K562 (cell line): ENCODE data around the gene MBP. TPM values are rescaled to one million over a fixed set of nuclear protein-coding genes. Genes with fewer than 3 reads are reported as not detected.

ENCODE experiments used
- ATAC-seq: fragments of 200-7000 bp; cut with Tn5 transposase; 3 replicates; pipeline ENCODE4 v1.9.1; 2020; ENCODE audit warnings: moderate library complexity
- BruUV-seq: library from RNA; stranded (reverse); fragments of 400-500 nt; replicated peaks from 2 replicates; lab custom pipeline; 2021; lab: Mats Ljungman, UMichigan
- CTCF ChIA-PET: fragments of 300-600 bp; formaldehyde crosslinking; extraction: SDS; loops from one replicate; lab custom pipeline; 2021; ENCODE audit warnings: low intra/inter-chr PET ratio; lab: Yijun Ruan, JAX
- POLR2A ChIA-PET: fragments of 300-600, 350-650 bp; sonication (Branson Sonifier 250); formaldehyde crosslinking; extraction: SDS; loops from one replicate; lab custom pipeline; 2021; ENCODE audit warnings: antibody characterized with exemption, inconsistent platforms; lab: Yijun Ruan, JAX
- DNase-seq, 4 experiments: peaks; one replicate each; pipeline versions ENCODE4 v3.0.0 to v3.0.0-alpha.2; 2011 to 2018; ENCODE audit warnings: low spot score in 3 of 4, mixed read lengths in 3 of 4; ENCODE audit errors: extremely low read depth in 1 of 4
- FAIRE-seq: peaks from 2 replicates; lab custom pipeline; 2011; peaks lifted over from hg19 to GRCh38; lab: Jason Lieb, UNC
- H2AFZ ChIP-seq: 2 replicates; pipeline ENCODE4 v1.6.0; 2011; ENCODE audit warnings: low read depth, low read length, control low read depth, inconsistent platforms
- H3K27ac ChIP-seq: fragments of 200-600 bp; 3 replicates; pipeline ENCODE4 v1.8.0; 2011; ENCODE audit warnings: low read depth, mild to moderate bottlenecking, control low read depth, inconsistent platforms, low read length, moderate library complexity, mixed read lengths; ENCODE audit errors: extremely low read depth
- H3K27me3 ChIP-seq, 2 experiments: fragments of 300-600 bp in 1 of 2; 2 replicates in 1 of 2; 3 replicates in 1 of 2; pipeline versions ENCODE4 v1.6.0 to v1.8.0; 2011; ENCODE audit warnings: inconsistent platforms in 2 of 2, low read length in 2 of 2, mild to moderate bottlenecking in 1 of 2, mixed read lengths in 1 of 2, moderate library complexity in 1 of 2; ENCODE audit not compliant: control insufficient read depth in 2 of 2, insufficient read depth in 2 of 2
- H3K36me3 ChIP-seq: fragments of 300-600 bp; 3 replicates; pipeline ENCODE4 v1.8.0; 2011; ENCODE audit warnings: mild to moderate bottlenecking, low read length, inconsistent platforms; ENCODE audit not compliant: control insufficient read depth, insufficient read depth
- H3K4me1 ChIP-seq, 2 experiments: fragments of 200-600 bp in 1 of 2; replicated peaks in 1 of 2; 2 replicates in 1 of 2; 3 replicates in 1 of 2; pipeline versions ENCODE4 v1.5.1 to v1.8.0; 2011; ENCODE audit warnings: inconsistent platforms in 2 of 2, low read length in 2 of 2, mild to moderate bottlenecking in 1 of 2, mixed read lengths in 1 of 2, moderate library complexity in 1 of 2; ENCODE audit not compliant: control insufficient read depth in 2 of 2, insufficient read depth in 2 of 2
- H3K4me2 ChIP-seq: 2 replicates; pipeline ENCODE4 v1.6.1; 2011; ENCODE audit warnings: low read length, control low read depth, inconsistent platforms, mixed read lengths; ENCODE audit not compliant: insufficient read depth
- H3K4me3 ChIP-seq: fragments of 200-600 bp; sonication (generic), shearing (Covaris generic); 2 replicates; pipeline ENCODE4 v1.5.1; 2016; ENCODE audit warnings: control low read depth, inconsistent platforms
- H3K79me2 ChIP-seq: fragments of 200-600 bp; 3 replicates; pipeline ENCODE4 v1.8.0; 2011; ENCODE audit warnings: low read length, inconsistent platforms; ENCODE audit not compliant: control insufficient read depth, insufficient read depth
- H3K9ac ChIP-seq, 2 experiments: 2 replicates each; pipeline versions ENCODE4 v1.6.0 to v1.6.1; 2011; ENCODE audit warnings: low read depth in 2 of 2, low read length in 2 of 2, control low read depth in 1 of 2, inconsistent platforms in 1 of 2, mild to moderate bottlenecking in 1 of 2, mixed read lengths in 1 of 2; ENCODE audit not compliant: insufficient read depth in 1 of 2
- H3K9me1 ChIP-seq: one replicate; pipeline ENCODE4 v1.6.0; 2011; ENCODE audit warnings: inconsistent platforms, mild to moderate bottlenecking, low read length, moderate library complexity; ENCODE audit not compliant: control insufficient read depth, insufficient read depth
- H3K9me3 ChIP-seq: replicated peaks from 2 replicates; pipeline ENCODE4 v1.5.1; 2011; ENCODE audit warnings: low read depth, low read length, inconsistent platforms; ENCODE audit not compliant: control insufficient read depth, insufficient read depth
- H4K20me1 ChIP-seq: replicated peaks from 2 replicates; pipeline ENCODE4 v1.6.1; 2011; ENCODE audit warnings: low read length, inconsistent platforms, mixed read lengths; ENCODE audit not compliant: control insufficient read depth, insufficient read depth
- ATF4 ChIP-seq: fragments of 450-650 bp; formaldehyde crosslinking; IDR thresholded peaks from 2 replicates; pipeline ENCODE4 v1.4.0; 2022; ENCODE audit warnings: mild to moderate bottlenecking, moderate library complexity
- ETV5 ChIP-seq: sonication (generic); formaldehyde crosslinking; IDR thresholded peaks from 2 replicates; pipeline ENCODE4 v1.4.0; 2020; ENCODE audit warnings: low read depth, mild to moderate bottlenecking, missing genetic modification reagents
- KDM4B ChIP-seq, 2 experiments: fragments of 450-650 bp in 1 of 2; sonication (generic) in 1 of 2; IDR thresholded peaks; 2 replicates each; pipeline ENCODE4 v1.6.1; 2016 to 2017; ENCODE audit warnings: borderline replicate concordance in 2 of 2, antibody characterized with exemption in 1 of 2, low read depth in 1 of 2, mild to moderate bottlenecking in 1 of 2
- KLF1 ChIP-seq: fragments of 450-650 bp; IDR thresholded peaks from 2 replicates; pipeline ENCODE4 v1.6.1; 2016; ENCODE audit warnings: missing genetic modification characterization, missing compliant biosample characterization
- NFIC ChIP-seq: fragments of 450-650 bp; IDR thresholded peaks from 2 replicates; pipeline ENCODE4 v1.6.1; 2017; ENCODE audit warnings: mild to moderate bottlenecking, inconsistent platforms
- NONO ChIP-seq, 2 experiments: fragments of 200-400 bp in 1 of 2; fragments of 450-650 bp in 1 of 2; formaldehyde crosslinking in 1 of 2; IDR thresholded peaks; 2 replicates each; pipeline ENCODE4 v1.6.1; 2017; ENCODE audit warnings: low read depth in 2 of 2, mild to moderate bottlenecking in 2 of 2, moderate library complexity in 2 of 2, low read length in 1 of 2
- NR3C1 ChIP-seq: sonication (generic); formaldehyde crosslinking; IDR thresholded peaks from 2 replicates; pipeline ENCODE4 v1.8.1; 2022; ENCODE audit warnings: missing genetic modification reagents
- PML ChIP-seq: IDR thresholded peaks from 2 replicates; pipeline ENCODE4 v1.6.1; 2012; ENCODE audit warnings: low read length, inconsistent platforms
- PURB ChIP-seq: sonication (generic); formaldehyde crosslinking; IDR thresholded peaks from 2 replicates; pipeline ENCODE4 v1.9.0; 2021; ENCODE audit warnings: low read depth, mild to moderate bottlenecking, missing genetic modification reagents
- RBBP5 ChIP-seq: fragments of 200-600 bp; sonication (generic); IDR thresholded peaks from 2 replicates; pipeline ENCODE4 v1.6.1; 2012; ENCODE audit warnings: borderline replicate concordance, mild to moderate bottlenecking, low read length, control low read depth, inconsistent platforms; ENCODE audit not compliant: insufficient read depth, poor library complexity, severe bottlenecking
- SAFB ChIP-seq: fragments of 200-400 bp; formaldehyde crosslinking; IDR thresholded peaks from 2 replicates; pipeline ENCODE4 v1.6.1; 2017; ENCODE audit warnings: low read depth, low read length, borderline replicate concordance
- SMAD4 ChIP-seq: fragments of 250-450 bp; sonication (Bioruptor Pico); conservative IDR thresholded peaks from 2 replicates; pipeline ENCODE4 v1.8.0; 2021; ENCODE audit warnings: inconsistent platforms, mild to moderate bottlenecking, moderate library complexity
- THRA ChIP-seq: fragments of 450-650 bp; IDR thresholded peaks from 2 replicates; pipeline ENCODE4 v1.6.1; 2017; ENCODE audit warnings: mild to moderate bottlenecking, moderate library complexity
- TOE1 ChIP-seq, 2 experiments: fragments of 450-650 bp in 1 of 2; sonication (generic) in 1 of 2; formaldehyde crosslinking in 1 of 2; IDR thresholded peaks; 2 replicates each; pipeline versions ENCODE4 v1.7.1 to v1.8.0; 2016 to 2022; ENCODE audit warnings: borderline replicate concordance in 2 of 2, mild to moderate bottlenecking in 2 of 2, antibody characterized with exemption in 1 of 2, inconsistent platforms in 1 of 2, low read depth in 1 of 2, missing genetic modification reagents in 1 of 2, moderate library complexity in 1 of 2
- USF1 ChIP-seq: sonication (generic); formaldehyde crosslinking; IDR thresholded peaks from 2 replicates; pipeline ENCODE4 v1.9.0; 2022; ENCODE audit warnings: mild to moderate bottlenecking, missing genetic modification reagents
- ZNF274 ChIP-seq: IDR thresholded peaks from 2 replicates; pipeline ENCODE4 v1.6.1; 2011; ENCODE audit warnings: low read depth, mild to moderate bottlenecking, low read length, moderate library complexity, borderline replicate concordance
- WGBS: fragments of 100-300 bp; shearing (Covaris generic); methylation state at CpG from one replicate; pipeline ENCODE4 v1.1.6; 2016; ENCODE audit warnings: low coverage, mixed read lengths; ENCODE audit not compliant: insufficient coverage; ENCODE audit errors: missing lambda C conversion rate; 5-methylcytosine and 5-hydroxymethylcytosine counted together
- in situ Hi-C: fragments of 300-500 bp; cut with MboI; formaldehyde crosslinking; loops from 4 replicates; pipeline ENCODE4 v1.15.0; 2018; ENCODE audit warnings: inconsistent platforms, mixed read lengths
- intact Hi-C: fragments of 100-400 bp; cut with micrococcal nuclease; formaldehyde crosslinking; loops from 2 replicates; pipeline ENCODE4 v1.14.2; 2022
- polyA plus RNA-seq, 8 experiments: library from polyadenylated mRNA; depleted of rRNA in 4 of 8; stranded (reverse) in 5 of 8; unstranded in 3 of 8; fragments of >200 nt; fragmentation: Nextera tagmentation in 2 of 8; fragmentation: Illumina TruSeq in 1 of 8; extraction: Ambion mirVana in 2 of 8; extraction: Trizol in 1 of 8; gene quantifications; 2 replicates each; pipeline versions ENCODE4 v1.2.1 to v1.2.3, GENCODE V29; 2011 to 2014; ENCODE audit warnings: inconsistent platforms in 1 of 8, missing spikeins in 1 of 8
- total RNA-seq, 7 experiments: library from RNA; depleted of rRNA in 6 of 7; stranded (reverse); fragments of >200 nt in 6 of 7; fragmentation: Illumina TruSeq in 2 of 7; extraction: Trizol in 2 of 7; gene quantifications; 2 replicates each; pipeline versions ENCODE4 v1.2.1 to v1.2.3, GENCODE V29; 2011 to 2021; ENCODE audit warnings: low replicate concordance in 1 of 7

Gene MBP
- total and polyA plus RNA-seq, 9 of the 15 experiments (the other 6 are each of a cell fraction or from before 2014, with no cell fraction given) = 0.09 TPM; not detected in 8

GRCh38 chr18:77019641-77020040, 112.9 kb downstream of the MBP start:
- no peak for DNase-seq
- intact Hi-C loops = no loop called here
- no peak for FAIRE-seq
- no peaks in the 10 kb centered on the region for H3K79me2 ChIP-seq
- CTCF ChIA-PET = no interaction called here
- no peaks in the 10 kb centered on the region for H3K4me1 ChIP-seq
- no peak overlapping the region for H3K4me3 ChIP-seq
- no peaks in the 10 kb centered on the region for H3K36me3 ChIP-seq
- no peak for ATAC-seq
- H3K9ac ChIP-seq = no peak overlapping the region
- H3K9me1 ChIP-seq = no peaks in the 10 kb centered on the region
- H2AFZ ChIP-seq = no peak overlapping the region
- H3K4me2 ChIP-seq = no peak overlapping the region
- no peaks in the 10 kb centered on the region for H3K9me3 ChIP-seq
- TF ChIP-seq NFIC (no peak), PURB (CRISPR knock-in tag) (no peak), PML (no peak), TOE1 (IDR thresholded peaks at IDR 0.05; ENCODE audit: borderline replicate concordance) (no peak), TOE1 (CRISPR knock-in tag; IDR thresholded peaks at IDR 0.05; ENCODE audit: borderline replicate concordance, low read depth) (no peak), KDM4B (IDR thresholded peaks at IDR 0.05; ENCODE audit: borderline replicate concordance in 2 of 2, low read depth in 1 of 2) (no peak), ETV5 (CRISPR knock-in tag) (no peak), ZNF274 (no peak), SAFB (no peak), THRA (no peak), NONO (IDR thresholded peaks at IDR 0.05; ENCODE audit: low read depth in 2 of 2, low read length in 1 of 2) (no peak), ATF4 (CRISPR knock-in tag) (no peak), SMAD4 (CRISPR knock-in tag) (no peak), NR3C1 (CRISPR knock-in tag) (no peak), USF1 (CRISPR knock-in tag) (no peak), KLF1 (tag) (no peak), RBBP5 (no peak)
- TF ChIP-seq, all 486 proteins: peak for 0
- no TSS peak for BruUV-seq
- Histone ChIP-seq H3K27me3 (peaks cover 0 to 23% of the 10 kb centered on the region in 2 experiments; a peak in 3 of 5 replicates), H3K27ac (no peak overlapping the region), H4K20me1 (no peaks in the 10 kb centered on the region)
- in situ Hi-C loops = no loop called here
- POLR2A ChIA-PET = interaction anchor here (0.5 kb wide), 1 partner anchor 300 kb away, joined by 3 read pairs; no protein-coding TSS in a partner anchor
- WGBS = 0% methylated on average over 8 of the region's 9 CpGs
